ENCODE results near the gene DENND2A.

The DENND2A gene

DNA sequence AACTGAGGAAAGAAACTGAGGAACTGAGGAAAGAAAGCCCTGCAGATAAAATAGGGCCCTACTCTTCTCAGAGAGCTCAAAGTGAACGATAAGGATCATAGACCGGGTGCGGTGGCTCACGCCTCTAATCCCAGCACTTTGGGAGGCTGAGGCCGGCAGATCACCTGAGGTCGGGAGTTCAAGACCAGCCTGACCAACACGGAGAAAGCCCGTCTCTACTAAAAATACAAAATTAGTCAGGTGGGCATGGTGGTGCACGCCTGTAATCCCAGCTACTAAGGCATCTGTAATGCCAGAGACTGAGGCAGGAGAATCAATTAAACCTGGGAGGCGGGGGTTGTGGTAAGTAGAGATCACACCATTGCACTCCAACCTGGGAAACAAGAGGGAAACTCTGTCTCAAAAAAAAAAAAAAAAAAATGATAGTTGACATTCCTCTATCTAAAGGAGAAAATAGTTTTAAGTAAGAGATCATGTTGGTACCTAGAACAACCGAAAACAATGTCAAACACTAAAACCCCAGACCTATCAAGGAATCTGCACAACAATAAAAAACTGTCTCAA, 163.8 kb downstream of the DENND2A start:
- no peak for DNase-seq (ENCODE audit: low read depth)
- H3K4me3 ChIP-seq (ENCODE audit: low read depth, low read length): peak overlapping the region; percentile 28
- TF ChIP-seq POLR2A (IDR thresholded peaks at IDR 0.05; ENCODE audit: extremely low read depth, insufficient read length) (no peak), MYC (IDR thresholded peaks at IDR 0.05; ENCODE audit: low read depth, low read length) (no peak)
- TF ChIP-seq, protein P1, sequence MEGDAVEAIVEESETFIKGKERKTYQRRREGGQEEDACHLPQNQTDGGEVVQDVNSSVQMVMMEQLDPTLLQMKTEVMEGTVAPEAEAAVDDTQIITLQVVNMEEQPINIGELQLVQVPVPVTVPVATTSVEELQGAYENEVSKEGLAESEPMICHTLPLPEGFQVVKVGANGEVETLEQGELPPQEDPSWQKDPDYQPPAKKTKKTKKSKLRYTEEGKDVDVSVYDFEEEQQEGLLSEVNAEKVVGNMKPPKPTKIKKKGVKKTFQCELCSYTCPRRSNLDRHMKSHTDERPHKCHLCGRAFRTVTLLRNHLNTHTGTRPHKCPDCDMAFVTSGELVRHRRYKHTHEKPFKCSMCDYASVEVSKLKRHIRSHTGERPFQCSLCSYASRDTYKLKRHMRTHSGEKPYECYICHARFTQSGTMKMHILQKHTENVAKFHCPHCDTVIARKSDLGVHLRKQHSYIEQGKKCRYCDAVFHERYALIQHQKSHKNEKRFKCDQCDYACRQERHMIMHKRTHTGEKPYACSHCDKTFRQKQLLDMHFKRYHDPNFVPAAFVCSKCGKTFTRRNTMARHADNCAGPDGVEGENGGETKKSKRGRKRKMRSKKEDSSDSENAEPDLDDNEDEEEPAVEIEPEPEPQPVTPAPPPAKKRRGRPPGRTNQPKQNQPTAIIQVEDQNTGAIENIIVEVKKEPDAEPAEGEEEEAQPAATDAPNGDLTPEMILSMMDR (IDR thresholded peaks at IDR 0.05; ENCODE audit: low read depth, low read length): no peak
- TF ChIP-seq, protein P2, sequence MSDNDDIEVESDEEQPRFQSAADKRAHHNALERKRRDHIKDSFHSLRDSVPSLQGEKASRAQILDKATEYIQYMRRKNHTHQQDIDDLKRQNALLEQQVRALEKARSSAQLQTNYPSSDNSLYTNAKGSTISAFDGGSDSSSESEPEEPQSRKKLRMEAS (IDR thresholded peaks at IDR 0.05; ENCODE audit: low read depth, low read length): no peak

DNA sequence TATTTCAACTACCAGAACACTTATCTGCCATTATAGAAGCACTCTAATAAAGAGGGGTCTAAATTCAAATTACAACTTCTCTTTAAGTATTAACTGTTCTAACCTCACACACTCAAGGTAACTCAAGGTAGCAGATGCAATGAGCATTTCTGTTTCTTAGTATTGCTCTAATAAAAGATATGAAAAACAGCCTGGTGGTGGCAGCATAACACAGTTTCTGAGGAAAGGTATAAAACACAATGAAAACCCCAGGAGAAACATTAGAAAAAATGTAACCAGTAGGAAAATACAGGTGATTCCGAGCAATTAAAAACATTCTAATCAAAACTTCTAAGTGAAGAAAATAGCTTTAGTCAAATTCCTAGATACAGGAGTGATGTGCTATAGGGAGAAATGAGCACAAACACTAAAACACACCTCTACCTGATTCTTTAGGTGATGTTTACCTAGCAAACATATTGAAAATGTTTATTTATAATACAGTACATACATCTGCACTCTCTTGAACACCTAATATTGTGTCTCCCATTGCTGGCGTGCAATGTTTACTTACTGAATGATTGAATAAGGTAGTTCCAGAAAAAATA, 164.8 kb downstream of the DENND2A start:
- no peak overlapping the region for H3K4me3 ChIP-seq (ENCODE audit: low read depth, low read length)
- peak; percentile 61 for DNase-seq (ENCODE audit: low read depth)

More for the DNA sequence above, 164.8 kb downstream of the DENND2A start:
- TF ChIP-seq, protein P2 (IDR thresholded peaks at IDR 0.05; ENCODE audit: low read depth, low read length): no peak
- TF ChIP-seq, protein P1 (IDR thresholded peaks at IDR 0.05; ENCODE audit: low read depth, low read length): peak; percentile 49

Data from NB4 (cell line).